Measurements from ENCODE around the gene CENPQ. TPM values are rescaled to one million over a fixed set of nuclear protein-coding genes. Genes with fewer than 3 reads are reported as not detected.

Gene CENPQ
- total RNA-seq, 1 donor from 2014 or later: 4.1 TPM

DNA sequence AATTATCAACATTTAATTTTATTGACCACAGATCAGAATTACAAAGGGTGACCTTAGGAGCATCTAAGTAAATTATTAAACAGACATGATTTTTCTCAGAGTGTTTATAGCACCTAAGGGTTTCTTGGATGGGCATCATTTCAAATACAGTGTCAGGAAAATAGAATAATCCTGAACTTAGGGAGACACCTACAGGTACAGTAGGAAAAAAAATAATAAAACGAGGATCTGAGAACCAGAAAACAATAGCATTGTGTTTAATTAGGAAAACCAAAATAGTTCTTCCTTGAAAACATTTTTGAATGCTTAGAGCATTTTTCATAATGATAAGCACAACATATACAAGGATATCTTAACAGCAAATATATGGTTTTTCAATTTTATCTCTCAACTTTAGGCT lies 39.4 kb upstream of the CENPQ start:
- H3K36me3 Mint-ChIP-seq (ENCODE audit: low read depth, unreplicated experiment): no peaks in the 10 kb centered on the region
- Histone ChIP-seq H3K27ac (ENCODE audit: low read depth, low read length) (no peak overlapping the region), H3K27me3 (ENCODE audit: insufficient read depth, low read length) (no peaks in the 10 kb centered on the region), H3K36me3 (ENCODE audit: insufficient read depth, low read length) (no peaks in the 10 kb centered on the region), H3K79me2 (ENCODE audit: insufficient read depth, low read length) (no peaks in the 10 kb centered on the region), H4K20me1 (ENCODE audit: insufficient read depth, low read length) (no peaks in the 10 kb centered on the region), H3K4me1 (ENCODE audit: insufficient read depth, low read length) (no peaks in the 10 kb centered on the region), H3K4me3 (ENCODE audit: insufficient read depth, low read depth, low read length) (no peak overlapping the region), H3K9me3 (ENCODE audit: insufficient read depth, low read depth, low read length) (no peaks in the 10 kb centered on the region), H2AFZ (ENCODE audit: low read depth, low read length) (no peak overlapping the region), H3K9ac (ENCODE audit: low read length) (no peak overlapping the region), H3K4me2 (ENCODE audit: low read length) (no peak overlapping the region)
- TF ChIP-seq EZH2 (IDR thresholded peaks at IDR 0.05; ENCODE audit: insufficient read depth, low read length): no peak
- TF ChIP-seq, protein P1, sequence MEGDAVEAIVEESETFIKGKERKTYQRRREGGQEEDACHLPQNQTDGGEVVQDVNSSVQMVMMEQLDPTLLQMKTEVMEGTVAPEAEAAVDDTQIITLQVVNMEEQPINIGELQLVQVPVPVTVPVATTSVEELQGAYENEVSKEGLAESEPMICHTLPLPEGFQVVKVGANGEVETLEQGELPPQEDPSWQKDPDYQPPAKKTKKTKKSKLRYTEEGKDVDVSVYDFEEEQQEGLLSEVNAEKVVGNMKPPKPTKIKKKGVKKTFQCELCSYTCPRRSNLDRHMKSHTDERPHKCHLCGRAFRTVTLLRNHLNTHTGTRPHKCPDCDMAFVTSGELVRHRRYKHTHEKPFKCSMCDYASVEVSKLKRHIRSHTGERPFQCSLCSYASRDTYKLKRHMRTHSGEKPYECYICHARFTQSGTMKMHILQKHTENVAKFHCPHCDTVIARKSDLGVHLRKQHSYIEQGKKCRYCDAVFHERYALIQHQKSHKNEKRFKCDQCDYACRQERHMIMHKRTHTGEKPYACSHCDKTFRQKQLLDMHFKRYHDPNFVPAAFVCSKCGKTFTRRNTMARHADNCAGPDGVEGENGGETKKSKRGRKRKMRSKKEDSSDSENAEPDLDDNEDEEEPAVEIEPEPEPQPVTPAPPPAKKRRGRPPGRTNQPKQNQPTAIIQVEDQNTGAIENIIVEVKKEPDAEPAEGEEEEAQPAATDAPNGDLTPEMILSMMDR (IDR thresholded peaks at IDR 0.05; ENCODE audit: insufficient read depth, low read depth, low read length): peak; percentile 20
- H3K9me3 Mint-ChIP-seq (ENCODE audit: unreplicated experiment): no peaks in the 10 kb centered on the region
- FAIRE-seq: no peak
- H3K4me1 Mint-ChIP-seq (ENCODE audit: low read depth, unreplicated experiment): no peaks in the 10 kb centered on the region
- no peaks in the 10 kb centered on the region for H3K27me3 Mint-ChIP-seq (ENCODE audit: low read depth, unreplicated experiment)
- no peak overlapping the region for H3K27ac Mint-ChIP-seq (ENCODE audit: unreplicated experiment)
- DNase-seq (ENCODE audit: low read depth): no peak
- no peak overlapping the region for H3K4me3 Mint-ChIP-seq (ENCODE audit: unreplicated experiment)

DNA sequence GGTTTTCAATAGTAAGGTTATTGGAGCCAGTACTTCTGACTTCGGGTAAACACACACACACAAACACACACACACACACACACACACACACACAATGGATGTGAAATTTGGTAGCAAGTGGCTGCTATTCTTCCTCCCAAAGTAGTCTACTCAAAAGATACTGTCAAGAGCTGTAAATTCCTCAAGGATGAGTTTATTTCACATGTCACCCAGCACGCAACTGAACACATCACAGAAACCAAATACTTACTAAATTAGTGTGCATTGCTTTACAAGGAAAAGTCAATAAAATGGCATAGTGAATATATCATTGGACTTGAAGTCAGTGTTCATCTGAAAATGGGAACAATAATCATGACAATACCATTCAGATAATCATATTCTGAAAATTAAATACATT lies 33.0 kb upstream of the CENPQ start:
- peak; percentile 25 for DNase-seq (ENCODE audit: low read depth)
- TF ChIP-seq, protein P1 (IDR thresholded peaks at IDR 0.05; ENCODE audit: insufficient read depth, low read depth, low read length): no peak
- no peak for TF ChIP-seq EZH2 (IDR thresholded peaks at IDR 0.05; ENCODE audit: insufficient read depth, low read length)
- no peaks in the 10 kb centered on the region for H3K36me3 Mint-ChIP-seq (ENCODE audit: low read depth, unreplicated experiment)

DNA sequence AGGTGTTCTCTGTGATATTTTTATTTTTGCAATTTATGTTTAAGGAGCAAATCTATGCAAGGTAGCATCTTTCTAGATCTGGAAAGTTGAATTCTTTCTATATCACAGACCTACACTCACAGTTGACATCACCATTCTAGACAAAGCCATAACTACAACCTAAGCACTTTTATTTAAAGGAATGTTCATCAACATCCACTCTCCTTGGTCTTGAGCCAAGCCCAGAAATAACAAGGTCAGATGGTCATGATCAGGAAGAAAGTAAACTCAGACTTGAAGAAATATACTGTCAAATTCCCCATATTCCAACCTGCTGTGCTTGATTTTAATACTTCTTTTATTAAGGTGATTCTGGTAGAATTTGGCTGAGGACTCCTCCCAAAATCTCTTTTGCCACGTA lies 32.3 kb upstream of the CENPQ start:
- no peak overlapping the region for H3K4me2 ChIP-seq (ENCODE audit: low read length)
- no peak for TF ChIP-seq EZH2 (IDR thresholded peaks at IDR 0.05; ENCODE audit: insufficient read depth, low read length)
- TF ChIP-seq, protein P1 (IDR thresholded peaks at IDR 0.05; ENCODE audit: insufficient read depth, low read depth, low read length): no peak
- no peak overlapping the region for H3K4me3 Mint-ChIP-seq (ENCODE audit: unreplicated experiment)
- H2AFZ ChIP-seq (ENCODE audit: low read depth, low read length): no peak overlapping the region
- H3K27me3 ChIP-seq (ENCODE audit: insufficient read depth, low read length): no peaks in the 10 kb centered on the region
- H4K20me1 ChIP-seq (ENCODE audit: insufficient read depth, low read length): no peaks in the 10 kb centered on the region
- no peaks in the 10 kb centered on the region for H3K79me2 ChIP-seq (ENCODE audit: insufficient read depth, low read length)
- no peak overlapping the region for H3K9ac ChIP-seq (ENCODE audit: low read length)
- H3K27me3 Mint-ChIP-seq (ENCODE audit: low read depth, unreplicated experiment): no peaks in the 10 kb centered on the region
- peaks cover 8% of the 10 kb centered on the region for H3K4me1 Mint-ChIP-seq (ENCODE audit: low read depth, unreplicated experiment)
- H3K36me3 ChIP-seq (ENCODE audit: insufficient read depth, low read length): peaks cover 9% of the 10 kb centered on the region
- H3K4me1 ChIP-seq (ENCODE audit: insufficient read depth, low read length): peaks cover 9% of the 10 kb centered on the region
- no peak overlapping the region for H3K27ac Mint-ChIP-seq (ENCODE audit: unreplicated experiment)
- no peak overlapping the region for H3K27ac ChIP-seq (ENCODE audit: low read depth, low read length)
- peaks cover 2% of the 10 kb centered on the region for H3K36me3 Mint-ChIP-seq (ENCODE audit: low read depth, unreplicated experiment)
- FAIRE-seq (no peak), DNase-seq (ENCODE audit: low read depth) (no peak)
- H3K4me3 ChIP-seq (ENCODE audit: insufficient read depth, low read depth, low read length): no peak overlapping the region
- H3K9me3 Mint-ChIP-seq (ENCODE audit: unreplicated experiment): no peaks in the 10 kb centered on the region
- no peaks in the 10 kb centered on the region for H3K9me3 ChIP-seq (ENCODE audit: insufficient read depth, low read depth, low read length)

More for the DNA sequence above, 33.0 kb upstream of the CENPQ start:
- H3K9ac ChIP-seq (ENCODE audit: low read length): no peak overlapping the region
- H3K4me1 ChIP-seq (ENCODE audit: insufficient read depth, low read length): peaks cover 9% of the 10 kb centered on the region
- no peak overlapping the region for H2AFZ ChIP-seq (ENCODE audit: low read depth, low read length)
- Mint-ChIP-seq H3K4me3 (ENCODE audit: unreplicated experiment) (no peak overlapping the region), H3K27ac (ENCODE audit: unreplicated experiment) (no peak overlapping the region), H3K9me3 (ENCODE audit: unreplicated experiment) (no peaks in the 10 kb centered on the region), H3K4me1 (ENCODE audit: low read depth, unreplicated experiment) (peaks cover 8% of the 10 kb centered on the region), H3K27me3 (ENCODE audit: low read depth, unreplicated experiment) (no peaks in the 10 kb centered on the region)
- no peaks in the 10 kb centered on the region for H3K79me2 ChIP-seq (ENCODE audit: insufficient read depth, low read length)
- FAIRE-seq: no peak
- no peaks in the 10 kb centered on the region for H3K9me3 ChIP-seq (ENCODE audit: insufficient read depth, low read depth, low read length)
- no peak overlapping the region for H3K27ac ChIP-seq (ENCODE audit: low read depth, low read length)
- H3K4me2 ChIP-seq (ENCODE audit: low read length): no peak overlapping the region
- no peaks in the 10 kb centered on the region for H3K27me3 ChIP-seq (ENCODE audit: insufficient read depth, low read length)
- no peak overlapping the region for H3K4me3 ChIP-seq (ENCODE audit: insufficient read depth, low read depth, low read length)
- H4K20me1 ChIP-seq (ENCODE audit: insufficient read depth, low read length): no peaks in the 10 kb centered on the region
- H3K36me3 ChIP-seq (ENCODE audit: insufficient read depth, low read length): peaks cover 5% of the 10 kb centered on the region

Measured in astrocyte (in vitro differentiated cells and primary cell).